ENCODE measurements around the gene NUP37. TPM values are rescaled to one million over a fixed set of nuclear protein-coding genes. Genes with fewer than 3 reads are reported as not detected.
"Not testable (repeated sequence)": the region's sequence is repeated elsewhere in the genome, so short reads cannot be mapped to it uniquely, and the experiment has no call there.

The NUP37 gene
- total and polyA plus RNA-seq, 2 donors from 2014 or later, result 23.2 to 26.7 TPM

DNA sequence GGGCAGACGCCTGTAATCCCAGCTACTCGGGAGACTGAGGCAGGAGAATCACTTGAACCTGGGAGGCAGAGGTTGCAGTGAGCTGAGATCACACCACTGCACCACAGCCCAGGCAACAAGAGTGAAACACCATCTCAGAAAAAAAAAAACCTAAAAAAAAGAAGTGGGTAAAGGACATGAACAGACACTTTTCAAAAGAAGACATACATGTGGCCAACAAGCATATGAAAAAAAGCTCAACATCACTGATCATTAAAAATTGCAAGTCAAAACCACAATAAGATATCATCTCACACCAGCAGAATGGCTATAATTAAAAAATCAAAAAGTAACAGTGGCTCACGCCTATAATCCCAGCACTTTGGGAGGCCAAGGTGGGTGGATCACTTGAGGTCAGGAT, 10.8 kb upstream of the NUP37 start:
- H3K36me3 ChIP-seq (ENCODE audit: control insufficient read depth in 2 of 3, insufficient read depth in 3 of 3, low read length in 3 of 3); H3K27me3 ChIP-seq (ENCODE audit: control insufficient read depth, insufficient read depth, low read length); FAIRE-seq; H3K27ac ChIP-seq (ENCODE audit: low read depth in 2 of 2, low read length in 2 of 2); intact Hi-C loops (cut with DNase I); H3K4me1 ChIP-seq (ENCODE audit: control insufficient read depth in 2 of 3, insufficient read depth in 2 of 3, low read depth in 1 of 3, low read length in 3 of 3); DNase-seq; H3K4me3 ChIP-seq (ENCODE audit: low read length in 3 of 3); H3K9ac ChIP-seq (ENCODE audit: low read length in 3 of 3); H3K9me3 ChIP-seq (ENCODE audit: control insufficient read depth in 2 of 3, insufficient read depth in 1 of 3, low read length in 3 of 3): not testable (repeated sequence)

DNA sequence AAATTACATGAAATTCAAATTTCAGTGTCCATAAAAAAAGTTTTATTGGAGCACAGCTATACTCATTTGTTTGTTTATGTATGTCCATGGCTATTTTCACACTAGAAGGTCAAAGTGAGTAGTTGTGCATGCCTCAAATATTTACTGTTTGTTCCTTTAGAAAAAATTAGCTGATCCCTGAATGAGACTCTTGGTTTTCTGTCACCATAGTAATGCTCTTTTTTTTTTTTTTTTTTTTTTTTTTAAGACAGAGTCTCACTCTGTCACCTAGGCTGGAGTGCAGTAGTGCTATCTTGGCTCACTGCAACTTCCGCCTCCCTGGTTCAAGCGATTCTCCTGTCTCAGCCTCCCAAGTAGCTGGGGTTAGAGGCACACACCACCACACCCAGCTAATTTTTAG, 1.4 kb upstream of the NUP37 start:
- H3K4me3 ChIP-seq (ENCODE audit: low read length in 3 of 3); H3K27me3 ChIP-seq (ENCODE audit: control insufficient read depth, insufficient read depth, low read length); H3K9me3 ChIP-seq (ENCODE audit: control insufficient read depth in 2 of 3, insufficient read depth in 1 of 3, low read length in 3 of 3); H3K36me3 ChIP-seq (ENCODE audit: control insufficient read depth in 2 of 3, insufficient read depth in 3 of 3, low read length in 3 of 3); FAIRE-seq; intact Hi-C loops (cut with DNase I); H3K27ac ChIP-seq (ENCODE audit: low read depth in 2 of 2, low read length in 2 of 2); DNase-seq; H3K9ac ChIP-seq (ENCODE audit: low read length in 3 of 3): not testable (repeated sequence)
- H3K4me1 ChIP-seq (ENCODE audit: control insufficient read depth in 2 of 3, insufficient read depth in 2 of 3, low read depth in 1 of 3, low read length in 3 of 3), result peaks cover 0 to 14% (median 13%) of the 10 kb centered on the region in 3 donors

DNA sequence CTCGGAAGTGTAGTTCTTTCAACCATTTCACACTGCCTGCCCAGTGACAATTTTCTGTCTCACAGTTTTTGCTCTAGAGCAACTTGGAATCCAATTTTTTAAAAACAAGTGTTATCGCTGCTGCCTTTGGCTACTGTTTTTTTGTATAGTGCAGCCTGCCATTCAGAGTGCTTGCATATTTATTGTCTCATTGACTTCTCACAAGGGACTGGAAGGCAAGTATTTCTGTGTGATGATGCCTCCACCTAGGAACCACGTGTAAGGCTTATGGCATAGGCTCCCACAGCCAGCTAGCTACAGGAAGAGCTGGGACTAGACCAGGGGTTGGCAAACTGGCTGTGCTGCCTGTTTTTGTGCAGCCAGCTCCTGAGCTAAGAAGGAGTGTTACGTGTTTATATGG, 972 bp upstream of the NUP37 start:
- no peaks in the 10 kb centered on the region for H3K9me3 ChIP-seq (ENCODE audit: control insufficient read depth in 2 of 3, insufficient read depth in 1 of 3, low read length in 3 of 3)
- H3K36me3 ChIP-seq (ENCODE audit: control insufficient read depth in 2 of 3, insufficient read depth in 3 of 3, low read length in 3 of 3), result peaks cover 0 to 5% (median 0%) of the 10 kb centered on the region in 3 donors
- H3K9ac ChIP-seq (ENCODE audit: low read length in 3 of 3), result peak overlapping the region in 1 of 3 donors; percentile 93
- peaks cover 0 to 14% (median 13%) of the 10 kb centered on the region in 3 donors for H3K4me1 ChIP-seq (ENCODE audit: control insufficient read depth in 2 of 3, insufficient read depth in 2 of 3, low read depth in 1 of 3, low read length in 3 of 3)
- DNase-seq, result no peak
- no peaks in the 10 kb centered on the region for H3K27me3 ChIP-seq (ENCODE audit: control insufficient read depth, insufficient read depth, low read length)
- FAIRE-seq, result no peak
- intact Hi-C loops (cut with DNase I), result no loop called here
- TF ChIP-seq, protein P1, sequence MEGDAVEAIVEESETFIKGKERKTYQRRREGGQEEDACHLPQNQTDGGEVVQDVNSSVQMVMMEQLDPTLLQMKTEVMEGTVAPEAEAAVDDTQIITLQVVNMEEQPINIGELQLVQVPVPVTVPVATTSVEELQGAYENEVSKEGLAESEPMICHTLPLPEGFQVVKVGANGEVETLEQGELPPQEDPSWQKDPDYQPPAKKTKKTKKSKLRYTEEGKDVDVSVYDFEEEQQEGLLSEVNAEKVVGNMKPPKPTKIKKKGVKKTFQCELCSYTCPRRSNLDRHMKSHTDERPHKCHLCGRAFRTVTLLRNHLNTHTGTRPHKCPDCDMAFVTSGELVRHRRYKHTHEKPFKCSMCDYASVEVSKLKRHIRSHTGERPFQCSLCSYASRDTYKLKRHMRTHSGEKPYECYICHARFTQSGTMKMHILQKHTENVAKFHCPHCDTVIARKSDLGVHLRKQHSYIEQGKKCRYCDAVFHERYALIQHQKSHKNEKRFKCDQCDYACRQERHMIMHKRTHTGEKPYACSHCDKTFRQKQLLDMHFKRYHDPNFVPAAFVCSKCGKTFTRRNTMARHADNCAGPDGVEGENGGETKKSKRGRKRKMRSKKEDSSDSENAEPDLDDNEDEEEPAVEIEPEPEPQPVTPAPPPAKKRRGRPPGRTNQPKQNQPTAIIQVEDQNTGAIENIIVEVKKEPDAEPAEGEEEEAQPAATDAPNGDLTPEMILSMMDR (IDR thresholded peaks at IDR 0.05; ENCODE audit: borderline replicate concordance, extremely low read depth, insufficient read depth), result no peak
- H3K27ac ChIP-seq (ENCODE audit: low read depth in 2 of 2, low read length in 2 of 2), result no peak overlapping the region
- peak overlapping the region; percentile 83 to 96 (median 89) for H3K4me3 ChIP-seq (ENCODE audit: low read length in 3 of 3)

DNA sequence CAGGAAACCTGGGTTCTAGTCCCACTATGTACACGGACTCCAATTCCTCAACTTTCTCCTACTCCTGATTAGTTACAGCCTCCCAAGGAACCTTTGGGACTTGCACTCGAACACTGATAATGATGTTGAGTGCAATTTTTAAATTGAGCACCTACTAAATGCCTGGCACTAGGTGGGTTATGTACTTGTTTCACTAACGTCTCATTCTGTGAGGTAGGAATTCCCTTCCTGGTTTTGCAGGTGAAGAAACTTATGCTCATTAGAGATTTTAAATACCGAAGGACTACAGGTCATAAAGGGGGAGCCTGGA, 605 bp upstream of the NUP37 start:
- DNase-seq, result no peak
- peaks cover 0 to 5% (median 0%) of the 10 kb centered on the region in 3 donors for H3K36me3 ChIP-seq (ENCODE audit: control insufficient read depth in 2 of 3, insufficient read depth in 3 of 3, low read length in 3 of 3)
- no peak overlapping the region for H3K27ac ChIP-seq (ENCODE audit: low read depth in 2 of 2, low read length in 2 of 2)
- FAIRE-seq, result no peak
- TF ChIP-seq, protein P1 (IDR thresholded peaks at IDR 0.05; ENCODE audit: borderline replicate concordance, extremely low read depth, insufficient read depth), result no peak
- peak overlapping the region; percentile 83 to 96 (median 89) for H3K4me3 ChIP-seq (ENCODE audit: low read length in 3 of 3)
- intact Hi-C loops (cut with DNase I), result no loop called here
- peak overlapping the region in 2 of 3 donors; percentile 43 to 93 for H3K9ac ChIP-seq (ENCODE audit: low read length in 3 of 3)
- no peaks in the 10 kb centered on the region for H3K27me3 ChIP-seq (ENCODE audit: control insufficient read depth, insufficient read depth, low read length)
- H3K4me1 ChIP-seq (ENCODE audit: control insufficient read depth in 2 of 3, insufficient read depth in 2 of 3, low read depth in 1 of 3, low read length in 3 of 3), result peaks cover 0 to 14% (median 13%) of the 10 kb centered on the region in 3 donors
- H3K9me3 ChIP-seq (ENCODE audit: control insufficient read depth in 2 of 3, insufficient read depth in 1 of 3, low read length in 3 of 3), result no peaks in the 10 kb centered on the region
